Measurements from ENCODE around the gene CPA4. TPM values are rescaled to one million over a fixed set of nuclear protein-coding genes. Genes with fewer than 3 reads are reported as not detected.

Gene CPA4
- total RNA-seq, 4 donors from 2014 or later: not detected

GRCh38 chr7:130273933-130274255 is 19.1 kb upstream of the CPA4 start:
- TF ChIP-seq POLR2A (IDR thresholded peaks at IDR 0.05) (no peak), EP300 (IDR thresholded peaks at IDR 0.05; ENCODE audit: low read depth) (no peak), CTCF (IDR thresholded peaks at IDR 0.05) (peak in 1 of 5 experiments; percentile 12), POLR2AphosphoS5 (IDR thresholded peaks at IDR 0.05) (no peak)
- WGBS, 2 donors (ENCODE audit: low coverage in 1 of 2): 34 to 61% methylated on average over 10 to 11 of the region's 11 CpGs
- Histone ChIP-seq H3K9me3 (no peaks in the 10 kb centered on the region), H3K4me1 (peaks cover 0 to 23% (median 0%) of the 10 kb centered on the region in 4 donors), H3K36me3 (no peaks in the 10 kb centered on the region), H3K27ac (peak overlapping the region; percentile 13 to 72 (median 30)), H3K4me3 (no peak overlapping the region), H3K27me3 (no peaks in the 10 kb centered on the region)
- in situ Hi-C loops (cut with MboI; ENCODE audit: low pct_ligation_motif_present in 1 of 4, low pct_unique_long_range_greater_than_20kb in 1 of 4, low sequenced_read_pairs in 3 of 4) (no loop called here), intact Hi-C loops (cut with DNase I; ENCODE audit: low total_unique reads) (no loop called here)
- no peak for DNase-seq

- H3K4me1 ChIP-seq: peaks cover 0 to 24% (median 0%) of the 10 kb centered on the region in 4 donors
- no peaks in the 10 kb centered on the region for H3K27me3 ChIP-seq
- peak overlapping the region; percentile 13 to 72 (median 30) for H3K27ac ChIP-seq
- 32 to 35% methylated on average over 1 of the region's 1 CpG for WGBS, 2 donors (ENCODE audit: low coverage in 1 of 2)
- H3K4me3 ChIP-seq: no peak overlapping the region
- in situ Hi-C loops (cut with MboI; ENCODE audit: low pct_ligation_motif_present in 1 of 4, low pct_unique_long_range_greater_than_20kb in 1 of 4, low sequenced_read_pairs in 3 of 4) (no loop called here), intact Hi-C loops (cut with DNase I; ENCODE audit: low total_unique reads) (no loop called here)
- DNase-seq: no peak
- no peaks in the 10 kb centered on the region for H3K36me3 ChIP-seq
- no peaks in the 10 kb centered on the region for H3K9me3 ChIP-seq
- TF ChIP-seq CTCF (IDR thresholded peaks at IDR 0.05) (no peak), EP300 (IDR thresholded peaks at IDR 0.05; ENCODE audit: low read depth) (no peak), POLR2A (IDR thresholded peaks at IDR 0.05) (no peak), POLR2AphosphoS5 (IDR thresholded peaks at IDR 0.05) (no peak)
Observed at GRCh38 chr7:130274296-130274695, 18.7 kb upstream of the CPA4 start.

- H3K9me3 ChIP-seq: no peaks in the 10 kb centered on the region
- H3K36me3 ChIP-seq: no peaks in the 10 kb centered on the region
- H3K27me3 ChIP-seq: no peaks in the 10 kb centered on the region
- in situ Hi-C loops (cut with MboI; ENCODE audit: low pct_ligation_motif_present in 1 of 4, low pct_unique_long_range_greater_than_20kb in 1 of 4, low sequenced_read_pairs in 3 of 4): loop anchor here in 1 of 4 donors (25.0 kb wide), 1 partner anchor 212 kb away; the partner anchor contains the start of gene MEST
- H3K4me1 ChIP-seq: peaks cover 0 to 24% (median 0%) of the 10 kb centered on the region in 4 donors
- intact Hi-C loops (cut with DNase I; ENCODE audit: low total_unique reads): no loop called here
- 79 to 94% methylated on average over 5 to 11 of the region's 11 CpGs for WGBS, 2 donors (ENCODE audit: low coverage in 1 of 2)
- peak overlapping the region in 1 of 4 donors; percentile 72 for H3K27ac ChIP-seq
- H3K4me3 ChIP-seq: no peak overlapping the region
- DNase-seq: no peak
- TF ChIP-seq POLR2A (IDR thresholded peaks at IDR 0.05) (no peak), EP300 (IDR thresholded peaks at IDR 0.05; ENCODE audit: low read depth) (no peak), CTCF (IDR thresholded peaks at IDR 0.05) (no peak), POLR2AphosphoS5 (IDR thresholded peaks at IDR 0.05) (no peak)
Observed at GRCh38 chr7:130274983-130275591, 17.9 kb upstream of the CPA4 start.

- in situ Hi-C loops (cut with MboI; ENCODE audit: low pct_ligation_motif_present in 1 of 4, low pct_unique_long_range_greater_than_20kb in 1 of 4, low sequenced_read_pairs in 3 of 4): loop anchor here in 1 of 4 donors (25.0 kb wide), 1 partner anchor 211 kb away; the partner anchor contains the start of gene MEST
Observed at GRCh38 chr7:130275826-130276297, 17.1 kb upstream of the CPA4 start.

More at GRCh38 chr7:130275826-130276297, 17.1 kb upstream of the CPA4 start:
- WGBS, 2 donors (ENCODE audit: low coverage in 1 of 2): 78 to 89% methylated on average over 5 of the region's 5 CpGs
- H3K9me3 ChIP-seq: no peaks in the 10 kb centered on the region
- no peak overlapping the region for H3K4me3 ChIP-seq
- no peak for TF ChIP-seq CTCF (IDR thresholded peaks at IDR 0.05)
- TF ChIP-seq POLR2A (IDR thresholded peaks at IDR 0.05): no peak
- no peaks in the 10 kb centered on the region for H3K36me3 ChIP-seq
- H3K27ac ChIP-seq: no peak overlapping the region
- H3K4me1 ChIP-seq: peaks cover 0 to 24% (median 0%) of the 10 kb centered on the region in 4 donors
- no peak for DNase-seq
- intact Hi-C loops (cut with DNase I; ENCODE audit: low total_unique reads): no loop called here
- H3K27me3 ChIP-seq: no peaks in the 10 kb centered on the region

Data from transverse colon (tissue), 4 donors.